Gastrocnemius medialis (tissue), 4 donors: ENCODE data around the gene AGO3. TPM values are rescaled to one million over a fixed set of nuclear protein-coding genes. Genes with fewer than 3 reads are reported as not detected.

ENCODE experiments used
- ATAC-seq, 2 donors: fragments of 150-250 bp; one replicate each; pipeline ENCODE4 v1.9.1; 2016
- DNase-seq, 2 donors: peaks; one replicate each; pipeline ENCODE4 v3.0.0-alpha.2; 2019
- H3K27ac ChIP-seq, 4 donors: fragments of 200-600 bp; sonication (generic); 1 replicate in 1 of 4; 2 replicates in 3 of 4; pipeline ENCODE4 v1.5.1; 2016 to 2018; ENCODE audit warnings: mild to moderate bottlenecking in 2 of 4, moderate library complexity in 1 of 4
- H3K27me3 ChIP-seq, 3 donors: fragments of 200-600 bp; sonication (generic) in 2 of 3; 1 replicate in 1 of 3; 2 replicates in 2 of 3; pipeline versions ENCODE4 v1.5.1 to v1.6.0; 2016 to 2019; ENCODE audit warnings: mild to moderate bottlenecking in 1 of 3, moderate library complexity in 1 of 3
- H3K36me3 ChIP-seq, 2 donors: fragments of 200-600 bp; sonication (generic) in 1 of 2; one replicate each; pipeline ENCODE4 v1.5.1; 2017 to 2018
- H3K4me1 ChIP-seq, 2 donors: fragments of 200-600 bp; sonication (generic) in 1 of 2; one replicate each; pipeline ENCODE4 v1.5.1; 2016 to 2017; ENCODE audit warnings: mild to moderate bottlenecking in 2 of 2
- H3K4me3 ChIP-seq, 4 donors: fragments of 200-600 bp; sonication (generic) in 3 of 4; 1 replicate in 1 of 4; 2 replicates in 3 of 4; pipeline ENCODE4 v1.5.1; 2016 to 2019; ENCODE audit warnings: mild to moderate bottlenecking in 2 of 4
- H3K9me3 ChIP-seq, 3 donors: fragments of 200-600 bp; sonication (generic) in 2 of 3; 1 replicate in 1 of 3; 2 replicates in 2 of 3; pipeline ENCODE4 v1.5.1; 2016 to 2019
- POLR2A ChIP-seq, 2 donors: fragments of 450-650 bp; IDR thresholded peaks; one replicate each; pipeline ENCODE4 v1.6.1; 2017; ENCODE audit warnings: antibody characterized with exemption in 2 of 2, mild to moderate bottlenecking in 2 of 2, moderate library complexity in 2 of 2
- in situ Hi-C, 4 donors: fragments of 200-750 bp; cut with MboI; loops; one replicate each; pipeline versions ENCODE4 v1.15.0 to v1.8.0; 2017; ENCODE audit warnings: low sequenced_read_pairs in 4 of 4
- intact Hi-C: fragments of 100-400 bp; cut with DNase I; formaldehyde crosslinking; loops from one replicate; pipeline ENCODE4 v1.15.1; 2023; ENCODE audit warnings: low total_unique reads
- total RNA-seq, 4 donors: library from RNA; depleted of rRNA; stranded (reverse); fragments of >200 nt; gene quantifications; one replicate each; pipeline versions ENCODE4 v1.1.0 to v1.2.3, GENCODE V29; 2016
- TF ChIP-seq, protein P1 (sequence below), 5 experiments: fragments of 450-650 bp in 3 of 5; fragments of 200-600 bp in 2 of 5; sonication (generic) in 2 of 5; IDR thresholded peaks in 4 of 5; conservative IDR thresholded peaks in 1 of 5; 1 replicate in 4 of 5; 2 replicates in 1 of 5; pipeline ENCODE4 v1.5.1; 2016 to 2019; ENCODE audit warnings: antibody characterized with exemption in 5 of 5, mild to moderate bottlenecking in 3 of 5, moderate library complexity in 3 of 5

Gene AGO3
- total RNA-seq, 4 donors from 2014 or later: 12.8 to 18.8 (median 13.6) TPM

DNA sequence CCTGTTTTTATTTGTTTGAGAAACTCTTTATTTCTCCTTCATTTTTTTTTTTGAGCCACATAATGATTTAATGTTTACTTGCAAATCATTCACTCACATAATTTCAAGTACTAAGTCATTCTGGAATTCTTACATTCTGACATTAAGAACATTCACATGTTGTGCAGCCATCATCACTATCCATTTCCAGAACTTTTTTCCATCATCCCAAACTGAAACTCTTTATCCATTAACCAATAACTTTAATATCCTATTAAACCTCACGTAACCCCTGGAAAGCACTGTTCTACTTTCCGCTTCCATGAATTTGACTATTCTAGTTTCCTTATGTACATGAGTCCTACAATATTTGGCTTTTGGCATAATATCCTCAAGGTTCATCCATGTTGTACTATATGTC, 100.5 kb downstream of the AGO3 start:
- in situ Hi-C loops: no loop called here
- Histone ChIP-seq H3K27ac (no peak overlapping the region), H3K36me3 (peaks cover 0 to 32% of the 10 kb centered on the region in 2 donors), H3K4me3 (no peak overlapping the region), H3K4me1 (no peaks in the 10 kb centered on the region), H3K9me3 (no peaks in the 10 kb centered on the region), H3K27me3 (no peaks in the 10 kb centered on the region)
- ATAC-seq: no peak
- intact Hi-C loops: no loop called here
- no peak for DNase-seq
- TF ChIP-seq POLR2A (IDR thresholded peaks at IDR 0.05): no peak
- TF ChIP-seq, protein P1, sequence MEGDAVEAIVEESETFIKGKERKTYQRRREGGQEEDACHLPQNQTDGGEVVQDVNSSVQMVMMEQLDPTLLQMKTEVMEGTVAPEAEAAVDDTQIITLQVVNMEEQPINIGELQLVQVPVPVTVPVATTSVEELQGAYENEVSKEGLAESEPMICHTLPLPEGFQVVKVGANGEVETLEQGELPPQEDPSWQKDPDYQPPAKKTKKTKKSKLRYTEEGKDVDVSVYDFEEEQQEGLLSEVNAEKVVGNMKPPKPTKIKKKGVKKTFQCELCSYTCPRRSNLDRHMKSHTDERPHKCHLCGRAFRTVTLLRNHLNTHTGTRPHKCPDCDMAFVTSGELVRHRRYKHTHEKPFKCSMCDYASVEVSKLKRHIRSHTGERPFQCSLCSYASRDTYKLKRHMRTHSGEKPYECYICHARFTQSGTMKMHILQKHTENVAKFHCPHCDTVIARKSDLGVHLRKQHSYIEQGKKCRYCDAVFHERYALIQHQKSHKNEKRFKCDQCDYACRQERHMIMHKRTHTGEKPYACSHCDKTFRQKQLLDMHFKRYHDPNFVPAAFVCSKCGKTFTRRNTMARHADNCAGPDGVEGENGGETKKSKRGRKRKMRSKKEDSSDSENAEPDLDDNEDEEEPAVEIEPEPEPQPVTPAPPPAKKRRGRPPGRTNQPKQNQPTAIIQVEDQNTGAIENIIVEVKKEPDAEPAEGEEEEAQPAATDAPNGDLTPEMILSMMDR (IDR thresholded peaks at IDR 0.05 in 4 of 5, conservative IDR thresholded peaks at IDR 0.05 in 1 of 5): no peak

GRCh38 chr1:36034692-36035091, 103.8 kb downstream of the AGO3 start:
- DNase-seq: no peak
- intact Hi-C loops (no loop called here), in situ Hi-C loops (no loop called here)
- Histone ChIP-seq H3K27me3 (no peaks in the 10 kb centered on the region), H3K9me3 (no peaks in the 10 kb centered on the region), H3K36me3 (peaks cover 0 to 20% of the 10 kb centered on the region in 2 donors), H3K4me1 (no peaks in the 10 kb centered on the region), H3K27ac (no peak overlapping the region), H3K4me3 (no peak overlapping the region)
- no peak for ATAC-seq
- TF ChIP-seq, protein P1 (IDR thresholded peaks at IDR 0.05 in 4 of 5, conservative IDR thresholded peaks at IDR 0.05 in 1 of 5): no peak
- TF ChIP-seq POLR2A (IDR thresholded peaks at IDR 0.05): no peak

- intact Hi-C loops: no loop called here
- Histone ChIP-seq H3K36me3 (peaks cover 0 to 25% of the 10 kb centered on the region in 2 donors), H3K4me1 (no peaks in the 10 kb centered on the region), H3K9me3 (no peaks in the 10 kb centered on the region), H3K4me3 (no peak overlapping the region), H3K27me3 (no peaks in the 10 kb centered on the region), H3K27ac (no peak overlapping the region)
- in situ Hi-C loops: no loop called here
- DNase-seq (no peak), ATAC-seq (no peak)
- TF ChIP-seq, protein P1 (IDR thresholded peaks at IDR 0.05 in 4 of 5, conservative IDR thresholded peaks at IDR 0.05 in 1 of 5): no peak
- no peak for TF ChIP-seq POLR2A (IDR thresholded peaks at IDR 0.05)
Observed at GRCh38 chr1:36035154-36035553, 104.2 kb downstream of the AGO3 start.

DNA sequence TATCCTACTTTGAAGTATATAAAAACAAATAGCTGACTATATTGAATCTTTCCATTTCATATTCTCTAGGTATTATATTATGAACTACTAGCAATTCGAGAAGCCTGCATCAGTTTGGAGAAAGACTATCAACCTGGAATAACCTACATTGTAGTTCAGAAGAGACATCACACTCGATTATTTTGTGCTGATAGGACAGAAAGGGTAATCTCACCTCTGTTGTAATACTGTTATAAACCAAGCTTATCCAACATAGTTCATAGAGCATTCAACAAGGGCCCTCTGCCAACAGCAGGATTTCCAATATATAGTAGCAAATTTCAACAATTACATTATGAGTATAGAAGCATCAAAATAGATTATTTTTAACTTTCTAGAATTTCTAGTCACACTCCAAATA, 109.3 kb downstream of the AGO3 start:
- H3K36me3 ChIP-seq: peaks cover 0 to 68% of the 10 kb centered on the region in 2 donors
- H3K9me3 ChIP-seq: no peaks in the 10 kb centered on the region
- TF ChIP-seq, protein P1 (IDR thresholded peaks at IDR 0.05 in 4 of 5, conservative IDR thresholded peaks at IDR 0.05 in 1 of 5): no peak
- TF ChIP-seq POLR2A (IDR thresholded peaks at IDR 0.05): no peak
- no peaks in the 10 kb centered on the region for H3K4me1 ChIP-seq
- no peak overlapping the region for H3K27ac ChIP-seq
- H3K27me3 ChIP-seq: no peaks in the 10 kb centered on the region
- no peak overlapping the region for H3K4me3 ChIP-seq
- DNase-seq (no peak), ATAC-seq (no peak)
- in situ Hi-C loops (no loop called here), intact Hi-C loops (no loop called here)

GRCh38 chr1:36051821-36052220, 120.9 kb downstream of the AGO3 start:
- H3K36me3 ChIP-seq: peaks cover 0 to 34% of the 10 kb centered on the region in 2 donors
- H3K9me3 ChIP-seq: no peaks in the 10 kb centered on the region
- H3K27me3 ChIP-seq: no peaks in the 10 kb centered on the region
- no peak overlapping the region for H3K4me3 ChIP-seq
- no peak for DNase-seq
- in situ Hi-C loops: no loop called here
- no peak overlapping the region for H3K27ac ChIP-seq
- intact Hi-C loops: no loop called here
- H3K4me1 ChIP-seq: no peaks in the 10 kb centered on the region
- no peak for ATAC-seq
- no peak for TF ChIP-seq POLR2A (IDR thresholded peaks at IDR 0.05)
- TF ChIP-seq, protein P1 (IDR thresholded peaks at IDR 0.05 in 4 of 5, conservative IDR thresholded peaks at IDR 0.05 in 1 of 5): no peak
